Measurements from ENCODE around the gene THSD1. TPM values are rescaled to one million over a fixed set of nuclear protein-coding genes. Genes with fewer than 3 reads are reported as not detected.

The THSD1 gene
- total and polyA plus RNA-seq, 4 donors: 0.74 to 2.8 (median 1.4) TPM

DNA sequence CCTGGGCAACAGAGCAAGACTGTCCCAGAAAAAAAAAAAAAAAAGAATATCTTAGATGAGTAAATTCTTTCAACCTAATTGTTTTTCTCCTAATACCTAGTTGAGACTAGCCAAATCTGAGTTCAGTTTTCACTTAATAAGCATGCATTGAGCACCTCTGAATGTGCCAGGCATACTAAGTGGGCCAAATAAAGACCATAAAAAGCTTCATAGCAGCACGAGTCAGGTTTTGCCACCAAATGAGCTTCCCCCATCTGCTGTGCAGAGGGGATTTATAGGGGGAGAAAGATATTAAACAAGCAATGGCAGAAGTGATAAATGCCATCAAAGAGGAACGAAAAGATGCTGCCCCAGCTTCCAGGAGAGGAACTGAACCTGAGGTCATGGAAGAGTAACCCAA, 11.4 kb downstream of the THSD1 start:
- 83% methylated on average over 2 of the region's 2 CpGs for WGBS

DNA sequence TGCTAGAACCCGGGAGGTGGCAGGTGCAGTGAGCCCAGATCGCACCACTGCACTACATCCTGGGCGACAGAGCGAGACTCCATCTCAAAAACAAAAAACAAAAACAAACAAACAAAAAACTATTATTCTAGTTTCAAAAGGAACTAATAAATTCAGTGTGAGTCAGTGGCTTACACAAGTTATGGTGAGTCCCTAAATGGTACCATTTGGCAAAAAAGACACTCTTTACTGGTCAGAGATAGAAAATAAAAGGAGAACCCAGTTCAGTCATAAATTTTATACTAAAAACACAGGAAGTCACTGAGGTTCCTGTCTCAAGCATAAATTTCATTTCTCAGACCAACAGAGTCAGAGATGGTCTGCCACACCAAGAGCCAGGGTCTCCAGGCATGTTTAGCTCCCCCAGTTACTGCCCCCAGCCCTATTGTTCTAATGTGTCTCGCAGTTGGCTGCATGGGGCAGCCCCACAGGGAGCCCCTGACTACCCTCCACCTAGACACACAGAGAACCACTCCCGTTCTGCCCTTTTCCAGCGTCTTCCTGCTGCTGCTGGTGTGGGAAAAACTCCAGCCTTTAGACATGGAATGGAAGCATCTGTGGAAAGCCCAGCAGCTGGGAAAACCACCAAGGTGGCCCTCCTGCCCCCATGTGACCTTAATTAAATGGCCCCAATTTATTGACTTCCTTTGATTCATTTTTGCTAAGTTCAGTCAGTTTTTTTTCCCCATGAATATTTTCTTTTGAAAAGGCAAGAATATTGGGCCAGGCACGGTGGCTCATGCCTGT, 12.2 kb downstream of the THSD1 start:
- TF ChIP-seq FOXA1 (IDR thresholded peaks at IDR 0.05) (no peak), RAD21 (IDR thresholded peaks at IDR 0.05) (no peak)
- 92% methylated on average over 8 of the region's 8 CpGs for WGBS
- Histone ChIP-seq H3K27ac (ENCODE audit: low read depth in 1 of 2, low read length in 2 of 2) (no peak overlapping the region), H3K4me3 (ENCODE audit: low read depth in 1 of 3, low read length in 3 of 3) (no peak overlapping the region), H3K36me3 (ENCODE audit: control insufficient read depth in 4 of 4, insufficient read depth in 3 of 4, low read depth in 1 of 4, low read length in 3 of 4) (no peaks in the 10 kb centered on the region), H3K9ac (ENCODE audit: low read depth in 1 of 2, low read length in 2 of 2) (no peak overlapping the region), H3K9me3 (ENCODE audit: control insufficient read depth in 4 of 4, low read length in 3 of 4) (no peaks in the 10 kb centered on the region), H3K4me1 (ENCODE audit: control insufficient read depth in 4 of 4, insufficient read depth in 4 of 4, low read length in 3 of 4) (no peaks in the 10 kb centered on the region), H3K27me3 (ENCODE audit: control insufficient read depth in 4 of 4, insufficient read depth in 4 of 4, low read length in 3 of 4) (no peaks in the 10 kb centered on the region)
- DNase-seq (ENCODE audit: low spot score): no peak

More for the DNA sequence above, 11.4 kb downstream of the THSD1 start:
- Histone ChIP-seq H3K36me3 (ENCODE audit: control insufficient read depth in 4 of 4, insufficient read depth in 3 of 4, low read depth in 1 of 4, low read length in 3 of 4) (no peaks in the 10 kb centered on the region), H3K4me1 (ENCODE audit: control insufficient read depth in 4 of 4, insufficient read depth in 4 of 4, low read length in 3 of 4) (no peaks in the 10 kb centered on the region), H3K4me3 (ENCODE audit: low read depth in 1 of 3, low read length in 3 of 3) (no peak overlapping the region), H3K9me3 (ENCODE audit: control insufficient read depth in 4 of 4, low read length in 3 of 4) (no peaks in the 10 kb centered on the region), H3K27me3 (ENCODE audit: control insufficient read depth in 4 of 4, insufficient read depth in 4 of 4, low read length in 3 of 4) (no peaks in the 10 kb centered on the region), H3K9ac (ENCODE audit: low read depth in 1 of 2, low read length in 2 of 2) (no peak overlapping the region), H3K27ac (ENCODE audit: low read depth in 1 of 2, low read length in 2 of 2) (no peak overlapping the region)
- DNase-seq (ENCODE audit: low spot score): no peak
- TF ChIP-seq TAF1 (conservative IDR thresholded peaks at IDR 0.05): no peak
- TF ChIP-seq GABPA (IDR thresholded peaks at IDR 0.05 in 1 of 2, conservative IDR thresholded peaks at IDR 0.05 in 1 of 2): no peak
- TF ChIP-seq FOXA1 (IDR thresholded peaks at IDR 0.05): no peak
- TF ChIP-seq HNF4G (IDR thresholded peaks at IDR 0.05): no peak
- TF ChIP-seq, protein P1, sequence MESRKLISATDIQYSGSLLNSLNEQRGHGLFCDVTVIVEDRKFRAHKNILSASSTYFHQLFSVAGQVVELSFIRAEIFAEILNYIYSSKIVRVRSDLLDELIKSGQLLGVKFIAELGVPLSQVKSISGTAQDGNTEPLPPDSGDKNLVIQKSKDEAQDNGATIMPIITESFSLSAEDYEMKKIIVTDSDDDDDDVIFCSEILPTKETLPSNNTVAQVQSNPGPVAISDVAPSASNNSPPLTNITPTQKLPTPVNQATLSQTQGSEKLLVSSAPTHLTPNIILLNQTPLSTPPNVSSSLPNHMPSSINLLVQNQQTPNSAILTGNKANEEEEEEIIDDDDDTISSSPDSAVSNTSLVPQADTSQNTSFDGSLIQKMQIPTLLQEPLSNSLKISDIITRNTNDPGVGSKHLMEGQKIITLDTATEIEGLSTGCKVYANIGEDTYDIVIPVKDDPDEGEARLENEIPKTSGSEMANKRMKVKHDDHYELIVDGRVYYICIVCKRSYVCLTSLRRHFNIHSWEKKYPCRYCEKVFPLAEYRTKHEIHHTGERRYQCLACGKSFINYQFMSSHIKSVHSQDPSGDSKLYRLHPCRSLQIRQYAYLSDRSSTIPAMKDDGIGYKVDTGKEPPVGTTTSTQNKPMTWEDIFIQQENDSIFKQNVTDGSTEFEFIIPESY (IDR thresholded peaks at IDR 0.05): no peak
- TF ChIP-seq, protein P2, sequence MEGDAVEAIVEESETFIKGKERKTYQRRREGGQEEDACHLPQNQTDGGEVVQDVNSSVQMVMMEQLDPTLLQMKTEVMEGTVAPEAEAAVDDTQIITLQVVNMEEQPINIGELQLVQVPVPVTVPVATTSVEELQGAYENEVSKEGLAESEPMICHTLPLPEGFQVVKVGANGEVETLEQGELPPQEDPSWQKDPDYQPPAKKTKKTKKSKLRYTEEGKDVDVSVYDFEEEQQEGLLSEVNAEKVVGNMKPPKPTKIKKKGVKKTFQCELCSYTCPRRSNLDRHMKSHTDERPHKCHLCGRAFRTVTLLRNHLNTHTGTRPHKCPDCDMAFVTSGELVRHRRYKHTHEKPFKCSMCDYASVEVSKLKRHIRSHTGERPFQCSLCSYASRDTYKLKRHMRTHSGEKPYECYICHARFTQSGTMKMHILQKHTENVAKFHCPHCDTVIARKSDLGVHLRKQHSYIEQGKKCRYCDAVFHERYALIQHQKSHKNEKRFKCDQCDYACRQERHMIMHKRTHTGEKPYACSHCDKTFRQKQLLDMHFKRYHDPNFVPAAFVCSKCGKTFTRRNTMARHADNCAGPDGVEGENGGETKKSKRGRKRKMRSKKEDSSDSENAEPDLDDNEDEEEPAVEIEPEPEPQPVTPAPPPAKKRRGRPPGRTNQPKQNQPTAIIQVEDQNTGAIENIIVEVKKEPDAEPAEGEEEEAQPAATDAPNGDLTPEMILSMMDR (IDR thresholded peaks at IDR 0.05; ENCODE audit: low read depth, low read length, missing input control): no peak
- TF ChIP-seq NR2F2 (IDR thresholded peaks at IDR 0.05): no peak
- TF ChIP-seq SP1 (IDR thresholded peaks at IDR 0.05): no peak
- TF ChIP-seq, protein P3, sequence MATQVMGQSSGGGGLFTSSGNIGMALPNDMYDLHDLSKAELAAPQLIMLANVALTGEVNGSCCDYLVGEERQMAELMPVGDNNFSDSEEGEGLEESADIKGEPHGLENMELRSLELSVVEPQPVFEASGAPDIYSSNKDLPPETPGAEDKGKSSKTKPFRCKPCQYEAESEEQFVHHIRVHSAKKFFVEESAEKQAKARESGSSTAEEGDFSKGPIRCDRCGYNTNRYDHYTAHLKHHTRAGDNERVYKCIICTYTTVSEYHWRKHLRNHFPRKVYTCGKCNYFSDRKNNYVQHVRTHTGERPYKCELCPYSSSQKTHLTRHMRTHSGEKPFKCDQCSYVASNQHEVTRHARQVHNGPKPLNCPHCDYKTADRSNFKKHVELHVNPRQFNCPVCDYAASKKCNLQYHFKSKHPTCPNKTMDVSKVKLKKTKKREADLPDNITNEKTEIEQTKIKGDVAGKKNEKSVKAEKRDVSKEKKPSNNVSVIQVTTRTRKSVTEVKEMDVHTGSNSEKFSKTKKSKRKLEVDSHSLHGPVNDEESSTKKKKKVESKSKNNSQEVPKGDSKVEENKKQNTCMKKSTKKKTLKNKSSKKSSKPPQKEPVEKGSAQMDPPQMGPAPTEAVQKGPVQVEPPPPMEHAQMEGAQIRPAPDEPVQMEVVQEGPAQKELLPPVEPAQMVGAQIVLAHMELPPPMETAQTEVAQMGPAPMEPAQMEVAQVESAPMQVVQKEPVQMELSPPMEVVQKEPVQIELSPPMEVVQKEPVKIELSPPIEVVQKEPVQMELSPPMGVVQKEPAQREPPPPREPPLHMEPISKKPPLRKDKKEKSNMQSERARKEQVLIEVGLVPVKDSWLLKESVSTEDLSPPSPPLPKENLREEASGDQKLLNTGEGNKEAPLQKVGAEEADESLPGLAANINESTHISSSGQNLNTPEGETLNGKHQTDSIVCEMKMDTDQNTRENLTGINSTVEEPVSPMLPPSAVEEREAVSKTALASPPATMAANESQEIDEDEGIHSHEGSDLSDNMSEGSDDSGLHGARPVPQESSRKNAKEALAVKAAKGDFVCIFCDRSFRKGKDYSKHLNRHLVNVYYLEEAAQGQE (IDR thresholded peaks at IDR 0.05): no peak
- TF ChIP-seq FOXA2 (IDR thresholded peaks at IDR 0.05): no peak
- no peak for TF ChIP-seq JUND (IDR thresholded peaks at IDR 0.05)
- TF ChIP-seq, protein P4, sequence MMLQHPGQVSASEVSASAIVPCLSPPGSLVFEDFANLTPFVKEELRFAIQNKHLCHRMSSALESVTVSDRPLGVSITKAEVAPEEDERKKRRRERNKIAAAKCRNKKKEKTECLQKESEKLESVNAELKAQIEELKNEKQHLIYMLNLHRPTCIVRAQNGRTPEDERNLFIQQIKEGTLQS (IDR thresholded peaks at IDR 0.05): no peak
- no peak for TF ChIP-seq YY1 (IDR thresholded peaks at IDR 0.05)
- TF ChIP-seq EGR1 (IDR thresholded peaks at IDR 0.05; ENCODE audit: low read depth in 2 of 2): no peak

Data from liver (tissue), 9 donors.